ENCODE results near the gene AASS. TPM values are rescaled to one million over a fixed set of nuclear protein-coding genes. Genes with fewer than 3 reads are reported as not detected.
"Not testable (repeated sequence)": the region's sequence is repeated elsewhere in the genome, so short reads cannot be mapped to it uniquely, and the experiment has no call there.

Gene AASS
- total and polyA plus RNA-seq, 2 experiments from 2014 or later = 368 to 789 TPM

DNA sequence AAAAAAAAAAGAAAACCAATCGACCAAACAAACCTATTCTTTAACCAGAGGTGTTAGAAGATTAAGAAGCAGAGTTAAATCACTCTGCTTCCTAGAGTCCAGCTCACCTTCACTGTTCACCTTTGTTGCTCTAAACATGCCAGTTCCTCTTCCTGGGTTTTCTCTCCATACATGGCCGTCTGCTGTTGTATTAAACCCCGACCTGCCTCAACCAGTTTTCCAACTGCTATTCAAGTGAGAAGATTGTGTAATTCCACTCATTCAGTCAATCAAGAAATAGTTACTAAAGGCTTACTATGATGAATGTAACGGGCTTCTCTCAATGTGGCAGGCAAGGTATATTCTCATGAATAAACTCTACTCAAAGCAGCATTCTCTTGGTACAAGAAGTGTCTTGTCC lies 8.8 kb downstream of the AASS start (continued):
- TF ChIP-seq REST (IDR thresholded peaks at IDR 0.05; ENCODE audit: unreplicated experiment) (no peak), ZNF114 (CRISPR knock-in tag; IDR thresholded peaks at IDR 0.05) (no peak), JUNB (IDR thresholded peaks at IDR 0.05; ENCODE audit: unreplicated experiment) (no peak)

DNA sequence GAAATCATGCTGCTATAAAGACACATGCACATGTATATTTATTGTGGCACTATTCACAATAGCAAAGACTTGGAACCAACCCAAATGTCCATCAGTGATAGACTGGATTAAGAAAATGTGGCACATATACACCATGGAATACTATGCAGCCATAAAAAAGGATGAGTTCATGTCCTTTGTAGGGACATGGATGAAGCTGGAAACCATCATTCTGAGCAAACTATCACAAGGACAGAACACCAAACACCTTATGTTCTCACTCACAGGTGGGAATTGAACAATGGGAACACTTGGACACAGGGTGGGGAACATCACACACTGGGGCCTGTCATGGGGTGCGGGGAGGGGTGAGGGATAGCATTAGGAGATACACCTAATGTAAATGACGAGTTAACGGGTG lies 9.3 kb downstream of the AASS start:
- Mint-ChIP-seq H3K36me3 (ENCODE audit: low read depth) (peaks cover 85% of the 10 kb centered on the region), H3K4me1 (peaks cover 49% of the 10 kb centered on the region)
- peaks cover 100% of the 10 kb centered on the region for H3K79me2 ChIP-seq (replicated peaks; ENCODE audit: insufficient read depth)
- not testable (repeated sequence) for DNase-seq (ENCODE audit: low spot score); H3K9me3 Mint-ChIP-seq; H3K27me3 ChIP-seq (ENCODE audit: insufficient read depth); H3K27ac Mint-ChIP-seq; H3K4me3 ChIP-seq; ATAC-seq; H3K4me3 Mint-ChIP-seq; H3K27me3 Mint-ChIP-seq (ENCODE audit: insufficient read depth, low read depth, poor library complexity); H3K27ac ChIP-seq (ENCODE audit: low read depth); H3F3A ChIP-seq (replicated peaks; ENCODE audit: low read depth); H3K4me2 ChIP-seq; H2AFZ ChIP-seq; H3K9me2 ChIP-seq (ENCODE audit: insufficient read depth)
- H4K20me1 ChIP-seq (replicated peaks; ENCODE audit: insufficient read depth) = peaks cover 98% of the 10 kb centered on the region
- peaks cover 47% of the 10 kb centered on the region for H3K4me1 ChIP-seq (ENCODE audit: insufficient read depth)
- H3K36me3 ChIP-seq (ENCODE audit: insufficient read depth) = peaks cover 45% of the 10 kb centered on the region; the same call in 1 of the 2 replicates

DNA sequence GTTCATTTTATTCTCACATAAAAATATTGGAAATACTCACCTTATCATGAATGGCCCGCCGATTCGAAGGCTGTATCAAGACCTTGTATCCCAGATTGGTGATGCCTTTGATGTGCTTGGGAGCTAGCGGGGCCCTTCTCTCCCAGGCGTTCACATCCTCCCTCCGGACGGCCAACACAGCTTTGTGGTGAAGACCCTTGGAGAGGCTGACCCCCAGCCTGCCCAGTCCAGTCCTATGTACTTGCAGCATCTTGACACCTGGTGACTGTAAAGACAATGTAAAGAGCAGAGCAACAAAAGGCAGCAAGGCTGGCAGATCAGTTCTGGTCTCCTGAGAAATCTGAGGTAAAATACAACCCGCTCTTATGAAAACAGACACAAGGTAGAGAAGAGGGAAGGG lies 10.6 kb downstream of the AASS start:
- peaks cover 52% of the 10 kb centered on the region; the same call in 1 of the 2 replicates for H3K36me3 ChIP-seq (ENCODE audit: insufficient read depth)

More for the DNA sequence above, 10.6 kb downstream of the AASS start:
- no peak for DNase-seq (ENCODE audit: low spot score)
- no peak for TF ChIP-seq JUNB (IDR thresholded peaks at IDR 0.05; ENCODE audit: unreplicated experiment)
- TF ChIP-seq, protein P1, sequence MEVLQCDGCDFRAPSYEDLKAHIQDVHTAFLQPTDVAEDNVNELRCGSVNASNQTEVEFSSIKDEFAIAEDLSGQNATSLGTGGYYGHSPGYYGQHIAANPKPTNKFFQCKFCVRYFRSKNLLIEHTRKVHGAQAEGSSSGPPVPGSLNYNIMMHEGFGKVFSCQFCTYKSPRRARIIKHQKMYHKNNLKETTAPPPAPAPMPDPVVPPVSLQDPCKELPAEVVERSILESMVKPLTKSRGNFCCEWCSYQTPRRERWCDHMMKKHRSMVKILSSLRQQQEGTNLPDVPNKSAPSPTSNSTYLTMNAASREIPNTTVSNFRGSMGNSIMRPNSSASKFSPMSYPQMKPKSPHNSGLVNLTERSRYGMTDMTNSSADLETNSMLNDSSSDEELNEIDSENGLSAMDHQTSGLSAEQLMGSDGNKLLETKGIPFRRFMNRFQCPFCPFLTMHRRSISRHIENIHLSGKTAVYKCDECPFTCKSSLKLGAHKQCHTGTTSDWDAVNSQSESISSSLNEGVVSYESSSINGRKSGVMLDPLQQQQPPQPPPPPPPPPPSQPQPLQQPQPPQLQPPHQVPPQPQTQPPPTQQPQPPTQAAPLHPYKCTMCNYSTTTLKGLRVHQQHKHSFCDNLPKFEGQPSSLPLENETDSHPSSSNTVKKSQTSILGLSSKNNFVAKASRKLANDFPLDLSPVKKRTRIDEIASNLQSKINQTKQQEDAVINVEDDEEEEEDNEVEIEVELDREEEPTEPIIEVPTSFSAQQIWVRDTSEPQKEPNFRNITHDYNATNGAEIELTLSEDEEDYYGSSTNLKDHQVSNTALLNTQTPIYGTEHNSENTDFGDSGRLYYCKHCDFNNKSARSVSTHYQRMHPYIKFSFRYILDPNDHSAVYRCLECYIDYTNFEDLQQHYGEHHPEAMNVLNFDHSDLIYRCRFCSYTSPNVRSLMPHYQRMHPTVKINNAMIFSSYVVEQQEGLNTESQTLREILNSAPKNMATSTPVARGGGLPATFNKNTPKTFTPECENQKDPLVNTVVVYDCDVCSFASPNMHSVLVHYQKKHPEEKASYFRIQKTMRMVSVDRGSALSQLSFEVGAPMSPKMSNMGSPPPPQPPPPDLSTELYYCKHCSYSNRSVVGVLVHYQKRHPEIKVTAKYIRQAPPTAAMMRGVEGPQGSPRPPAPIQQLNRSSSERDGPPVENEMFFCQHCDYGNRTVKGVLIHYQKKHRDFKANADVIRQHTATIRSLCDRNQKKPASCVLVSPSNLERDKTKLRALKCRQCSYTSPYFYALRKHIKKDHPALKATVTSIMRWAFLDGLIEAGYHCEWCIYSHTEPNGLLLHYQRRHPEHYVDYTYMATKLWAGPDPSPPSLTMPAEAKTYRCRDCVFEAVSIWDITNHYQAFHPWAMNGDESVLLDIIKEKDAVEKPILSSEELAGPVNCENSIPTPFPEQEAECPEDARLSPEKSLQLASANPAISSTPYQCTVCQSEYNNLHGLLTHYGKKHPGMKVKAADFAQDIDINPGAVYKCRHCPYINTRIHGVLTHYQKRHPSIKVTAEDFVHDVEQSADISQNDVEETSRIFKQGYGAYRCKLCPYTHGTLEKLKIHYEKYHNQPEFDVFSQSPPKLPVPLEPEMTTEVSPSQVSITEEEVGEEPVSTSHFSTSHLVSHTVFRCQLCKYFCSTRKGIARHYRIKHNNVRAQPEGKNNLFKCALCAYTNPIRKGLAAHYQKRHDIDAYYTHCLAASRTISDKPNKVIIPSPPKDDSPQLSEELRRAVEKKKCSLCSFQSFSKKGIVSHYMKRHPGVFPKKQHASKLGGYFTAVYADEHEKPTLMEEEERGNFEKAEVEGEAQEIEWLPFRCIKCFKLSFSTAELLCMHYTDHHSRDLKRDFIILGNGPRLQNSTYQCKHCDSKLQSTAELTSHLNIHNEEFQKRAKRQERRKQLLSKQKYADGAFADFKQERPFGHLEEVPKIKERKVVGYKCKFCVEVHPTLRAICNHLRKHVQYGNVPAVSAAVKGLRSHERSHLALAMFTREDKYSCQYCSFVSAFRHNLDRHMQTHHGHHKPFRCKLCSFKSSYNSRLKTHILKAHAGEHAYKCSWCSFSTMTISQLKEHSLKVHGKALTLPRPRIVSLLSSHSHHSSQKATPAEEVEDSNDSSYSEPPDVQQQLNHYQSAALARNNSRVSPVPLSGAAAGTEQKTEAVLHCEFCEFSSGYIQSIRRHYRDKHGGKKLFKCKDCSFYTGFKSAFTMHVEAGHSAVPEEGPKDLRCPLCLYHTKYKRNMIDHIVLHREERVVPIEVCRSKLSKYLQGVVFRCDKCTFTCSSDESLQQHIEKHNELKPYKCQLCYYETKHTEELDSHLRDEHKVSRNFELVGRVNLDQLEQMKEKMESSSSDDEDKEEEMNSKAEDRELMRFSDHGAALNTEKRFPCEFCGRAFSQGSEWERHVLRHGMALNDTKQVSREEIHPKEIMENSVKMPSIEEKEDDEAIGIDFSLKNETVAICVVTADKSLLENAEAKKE (CRISPR knock-in tag; IDR thresholded peaks at IDR 0.05) = no peak
- no peaks in the 10 kb centered on the region for H3F3A ChIP-seq (replicated peaks; ENCODE audit: low read depth)
- H2AFZ ChIP-seq = no peak overlapping the region
- no peaks in the 10 kb centered on the region for H3K9me2 ChIP-seq (ENCODE audit: insufficient read depth)
- H3K27me3 ChIP-seq (ENCODE audit: insufficient read depth) = no peaks in the 10 kb centered on the region
- H3K4me2 ChIP-seq = peak overlapping the region; percentile 28
- peaks cover 35% of the 10 kb centered on the region for H3K4me1 ChIP-seq (ENCODE audit: insufficient read depth)
- ATAC-seq = peak; percentile 21
- H3K9me3 Mint-ChIP-seq = no peaks in the 10 kb centered on the region
- peaks cover 85% of the 10 kb centered on the region for H3K36me3 Mint-ChIP-seq (ENCODE audit: low read depth)
- H3K4me3 Mint-ChIP-seq = peak overlapping the region; percentile 38; the same call in 2 of the 3 replicates
- peaks cover 100% of the 10 kb centered on the region for H3K79me2 ChIP-seq (replicated peaks; ENCODE audit: insufficient read depth)
- H3K27ac ChIP-seq (ENCODE audit: low read depth) = no peak overlapping the region
- no peak overlapping the region for H3K27ac Mint-ChIP-seq
- H3K4me1 Mint-ChIP-seq = peaks cover 44% of the 10 kb centered on the region
- H4K20me1 ChIP-seq (replicated peaks; ENCODE audit: insufficient read depth) = peaks cover 99% of the 10 kb centered on the region
- peaks cover 2% of the 10 kb centered on the region for H3K27me3 Mint-ChIP-seq (ENCODE audit: insufficient read depth, low read depth, poor library complexity)
- H3K4me3 ChIP-seq = peak overlapping the region; percentile 1; the same call in 1 of the 2 replicates

Data from GM23338 (cell line).